Neuronal stem cell (in vitro differentiated cells): ENCODE results near the gene ANKRD60.

Experiments used
- DNase-seq: peaks from one replicate; pipeline ENCODE4 v3.0.0-alpha.2; 2013; ENCODE audit warnings: low spot score
- H2AFZ ChIP-seq: one replicate; pipeline ENCODE4 v1.6.1; 2013; ENCODE audit warnings: mild to moderate bottlenecking, low read length, inconsistent platforms
- H2AK5ac ChIP-seq: 2 replicates; pipeline ENCODE4 v1.6.1; 2013; ENCODE audit warnings: low read depth, mild to moderate bottlenecking, inconsistent platforms, low read length, moderate library complexity, mixed read lengths
- H2BK120ac ChIP-seq: 2 replicates; pipeline ENCODE4 v1.6.1; 2013; ENCODE audit warnings: low read depth, mild to moderate bottlenecking, inconsistent platforms, low read length, moderate library complexity, mixed read lengths
- H2BK12ac ChIP-seq: one replicate; pipeline ENCODE4 v1.6.1; 2013; ENCODE audit warnings: low read length, inconsistent platforms
- H2BK15ac ChIP-seq: 2 replicates; pipeline ENCODE4 v1.6.1; 2013; ENCODE audit warnings: mild to moderate bottlenecking, low read length, inconsistent platforms, mixed read lengths
- H2BK5ac ChIP-seq: one replicate; pipeline ENCODE4 v1.6.1; 2013; ENCODE audit warnings: inconsistent platforms, mild to moderate bottlenecking, low read length, moderate library complexity
- H3K14ac ChIP-seq: one replicate; pipeline ENCODE4 v1.6.1; 2013; ENCODE audit warnings: low read length, inconsistent platforms
- H3K18ac ChIP-seq: 2 replicates; pipeline ENCODE4 v1.6.1; 2013; ENCODE audit warnings: low read length, inconsistent platforms
- H3K23ac ChIP-seq: 2 replicates; pipeline ENCODE4 v1.6.1; 2013; ENCODE audit warnings: low read depth, mild to moderate bottlenecking, mixed read lengths, low read length, inconsistent platforms; ENCODE audit not compliant: poor library complexity
- H3K27ac ChIP-seq: replicated peaks from 3 replicates; pipeline ENCODE4 v1.5.1; 2013; ENCODE audit warnings: low read length, inconsistent platforms
- H3K27me3 ChIP-seq, 3 experiments: 2 replicates each; pipeline ENCODE4 v1.6.1; 2013; ENCODE audit warnings: low read length in 3 of 3, mild to moderate bottlenecking in 2 of 3, inconsistent platforms in 1 of 3, low read depth in 1 of 3, mixed read lengths in 1 of 3, moderate library complexity in 1 of 3; ENCODE audit not compliant: control insufficient read depth in 3 of 3, insufficient read depth in 3 of 3
- H3K36me3 ChIP-seq, 2 donors: replicated peaks in 1 of 2; 2 replicates each; pipeline ENCODE4 v1.6.1; 2013; ENCODE audit warnings: low read length in 2 of 2; ENCODE audit not compliant: control insufficient read depth in 2 of 2, insufficient read depth in 2 of 2
- H3K4ac ChIP-seq: 2 replicates; pipeline ENCODE4 v1.6.1; 2013; ENCODE audit warnings: inconsistent platforms, mild to moderate bottlenecking, low read length, moderate library complexity
- H3K4me1 ChIP-seq, 2 donors: 1 replicate in 1 of 2; 2 replicates in 1 of 2; pipeline ENCODE4 v1.6.1; 2013; ENCODE audit warnings: low read length in 2 of 2, low read depth in 1 of 2; ENCODE audit not compliant: control insufficient read depth in 2 of 2, insufficient read depth in 1 of 2
- H3K4me2 ChIP-seq: one replicate; pipeline ENCODE4 v1.6.1; 2013; ENCODE audit warnings: mild to moderate bottlenecking, low read length, inconsistent platforms; ENCODE audit not compliant: insufficient read depth, poor library complexity, severe bottlenecking
- H3K4me3 ChIP-seq, 2 donors: 2 replicates each; pipeline ENCODE4 v1.5.1; 2013; ENCODE audit warnings: low read length in 2 of 2, mild to moderate bottlenecking in 2 of 2, inconsistent platforms in 1 of 2, moderate library complexity in 1 of 2
- H3K79me1 ChIP-seq: one replicate; pipeline ENCODE4 v1.6.1; 2013; ENCODE audit warnings: low read depth, mild to moderate bottlenecking, inconsistent platforms, low read length, moderate library complexity
- H3K9ac ChIP-seq: one replicate; pipeline ENCODE4 v1.6.1; 2013; ENCODE audit warnings: mild to moderate bottlenecking, low read depth, low read length, inconsistent platforms; ENCODE audit not compliant: poor library complexity
- H3K9me3 ChIP-seq, 2 donors: replicated peaks in 1 of 2; 2 replicates each; pipeline versions ENCODE3 to v1.6.1; 2013; ENCODE audit warnings: low read length in 2 of 2, mild to moderate bottlenecking in 2 of 2, inconsistent platforms in 1 of 2, low read depth in 1 of 2, mixed read lengths in 1 of 2, moderate library complexity in 1 of 2; ENCODE audit not compliant: control insufficient read depth in 2 of 2, insufficient read depth in 1 of 2
- H4K8ac ChIP-seq: one replicate; pipeline ENCODE4 v1.6.1; 2013; ENCODE audit warnings: low read depth, mild to moderate bottlenecking, inconsistent platforms, low read length, moderate library complexity
- H4K91ac ChIP-seq: one replicate; pipeline ENCODE4 v1.6.1; 2013; ENCODE audit warnings: low read length, low read depth, mild to moderate bottlenecking, inconsistent platforms; ENCODE audit not compliant: poor library complexity
- WGBS, 2 donors: extraction: QIAGEN DNeasy Blood & Tissue Kit; methylation state at CpG; one replicate each; pipeline ENCODE4 v1.1.7; 2013; ENCODE audit warnings: missing lambda C conversion rate in 2 of 2, mixed read lengths in 1 of 2; ENCODE audit not compliant: insufficient read length in 2 of 2, insufficient replicate concordance in 1 of 2; ENCODE audit errors: extremely low coverage in 2 of 2; 5-methylcytosine and 5-hydroxymethylcytosine counted together

Gene ANKRD60

DNA sequence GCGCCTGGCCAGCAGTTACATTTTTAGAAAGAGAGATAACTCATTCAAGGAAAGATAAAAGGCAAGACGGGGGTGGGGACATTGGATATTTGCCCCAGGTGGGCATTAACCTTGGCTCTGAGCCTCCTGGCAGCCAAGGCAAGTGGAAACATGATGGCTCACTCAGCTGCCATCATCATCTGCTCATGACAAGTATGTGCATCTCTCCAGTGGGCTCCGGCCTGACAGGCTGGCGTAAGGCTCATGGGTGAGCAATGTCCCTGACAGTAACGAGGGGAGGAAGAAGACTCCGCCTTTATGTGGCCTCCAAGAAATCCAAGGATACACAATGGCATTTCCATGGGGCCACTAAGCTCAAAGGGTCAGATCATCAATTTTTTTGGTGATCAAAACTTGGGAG lies 13.3 kb downstream of the ANKRD60 start:
- H2BK120ac ChIP-seq, result no peak overlapping the region
- no peak overlapping the region for H3K14ac ChIP-seq
- no peak overlapping the region for H2AFZ ChIP-seq
- H3K4ac ChIP-seq, result no peak overlapping the region
- H2AK5ac ChIP-seq, result no peak overlapping the region
- no CpG with 5 or more reads among the region's 6 CpGs for WGBS, 2 donors
- H2BK5ac ChIP-seq, result no peak overlapping the region
- H3K27me3 ChIP-seq, result peaks cover 0 to 10% (median 0%) of the 10 kb centered on the region in 3 experiments
- H3K4me1 ChIP-seq, result peaks cover 0 to 9% of the 10 kb centered on the region in 2 donors
- no peak overlapping the region for H3K27ac ChIP-seq
- H3K18ac ChIP-seq, result no peak overlapping the region
- H3K36me3 ChIP-seq, result no peaks in the 10 kb centered on the region
- H3K4me2 ChIP-seq, result no peak overlapping the region
- H4K8ac ChIP-seq, result no peak overlapping the region
- H2BK12ac ChIP-seq, result no peak overlapping the region
- H4K91ac ChIP-seq, result no peak overlapping the region
- H3K9ac ChIP-seq, result no peak overlapping the region
- peaks cover 0 to 7% of the 10 kb centered on the region in 2 donors for H3K9me3 ChIP-seq
- no peak overlapping the region for H3K23ac ChIP-seq
- H2BK15ac ChIP-seq, result no peak overlapping the region
- no peak overlapping the region for H3K4me3 ChIP-seq
- DNase-seq, result no peak
- no peaks in the 10 kb centered on the region for H3K79me1 ChIP-seq

- Histone ChIP-seq H4K8ac (no peak overlapping the region), H2BK5ac (no peak overlapping the region), H2BK12ac (no peak overlapping the region), H3K27me3 (peaks cover 0 to 10% (median 0%) of the 10 kb centered on the region in 3 experiments), H3K23ac (no peak overlapping the region), H3K9me3 (peaks cover 0 to 6% of the 10 kb centered on the region in 2 donors), H3K36me3 (no peaks in the 10 kb centered on the region), H2BK120ac (no peak overlapping the region), H3K4ac (no peak overlapping the region), H3K14ac (no peak overlapping the region), H2AK5ac (no peak overlapping the region), H3K27ac (no peak overlapping the region), H4K91ac (no peak overlapping the region), H3K4me1 (peaks cover 0 to 10% of the 10 kb centered on the region in 2 donors), H3K4me3 (no peak overlapping the region), H3K9ac (no peak overlapping the region), H2AFZ (no peak overlapping the region), H2BK15ac (no peak overlapping the region), H3K4me2 (no peak overlapping the region), H3K79me1 (no peaks in the 10 kb centered on the region), H3K18ac (peak overlapping the region; percentile 45)
- no peak for DNase-seq
- no CpG with 5 or more reads among the region's 8 CpGs for WGBS, 2 donors
These were observed 14.1 kb downstream of the ANKRD60 start for GRCh38 chr20:58214310-58214709.

- no peak overlapping the region for H2AK5ac ChIP-seq
- peaks cover 0 to 10% of the 10 kb centered on the region in 2 donors for H3K4me1 ChIP-seq
- DNase-seq, result no peak
- H3K9ac ChIP-seq, result no peak overlapping the region
- no peak overlapping the region for H2BK120ac ChIP-seq
- no peak overlapping the region for H3K4me3 ChIP-seq
- no peak overlapping the region for H4K8ac ChIP-seq
- no peak overlapping the region for H3K14ac ChIP-seq
- no peak overlapping the region for H3K18ac ChIP-seq
- no peak overlapping the region for H2BK12ac ChIP-seq
- H2BK5ac ChIP-seq, result no peak overlapping the region
- no peak overlapping the region for H3K23ac ChIP-seq
- no CpG with 5 or more reads among the region's 5 CpGs for WGBS, 2 donors
- peaks cover 0 to 3% of the 10 kb centered on the region in 2 donors for H3K9me3 ChIP-seq
- no peak overlapping the region for H2AFZ ChIP-seq
- H4K91ac ChIP-seq, result no peak overlapping the region
- no peaks in the 10 kb centered on the region for H3K36me3 ChIP-seq
- H2BK15ac ChIP-seq, result no peak overlapping the region
- H3K79me1 ChIP-seq, result no peaks in the 10 kb centered on the region
- H3K4ac ChIP-seq, result no peak overlapping the region
- H3K27me3 ChIP-seq, result peaks cover 0 to 12% (median 0%) of the 10 kb centered on the region in 3 experiments
- H3K27ac ChIP-seq, result no peak overlapping the region
- no peak overlapping the region for H3K4me2 ChIP-seq
These were observed 14.7 kb downstream of the ANKRD60 start for GRCh38 chr20:58213716-58214115.

DNA sequence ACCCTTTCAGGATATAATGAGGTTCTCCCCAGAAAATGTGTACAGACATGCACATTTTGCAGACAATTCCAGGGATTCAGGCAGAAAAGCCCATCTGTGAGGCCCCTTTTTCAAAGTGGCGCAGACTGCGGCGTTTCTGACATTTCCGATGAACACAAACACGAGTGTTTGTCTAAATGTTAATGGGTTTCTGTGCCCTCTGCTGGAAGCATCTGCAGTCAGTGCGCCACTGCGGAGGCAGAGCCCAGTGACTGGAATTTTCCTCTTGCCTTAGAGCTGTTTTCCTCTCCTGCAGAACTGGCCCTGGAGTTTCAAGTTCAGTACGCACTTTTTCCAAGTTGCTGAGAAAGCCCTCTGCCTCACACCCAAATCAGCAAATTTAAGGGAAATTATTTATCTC lies 15.3 kb downstream of the ANKRD60 start:
- H4K8ac ChIP-seq, result no peak overlapping the region
- no peak overlapping the region for H2AFZ ChIP-seq
- H3K4me2 ChIP-seq, result no peak overlapping the region
- no peak overlapping the region for H3K18ac ChIP-seq
- no peaks in the 10 kb centered on the region for H3K9me3 ChIP-seq
- H2BK12ac ChIP-seq, result no peak overlapping the region
- H3K4me1 ChIP-seq, result peaks cover 0 to 10% of the 10 kb centered on the region in 2 donors
- no peaks in the 10 kb centered on the region for H3K36me3 ChIP-seq
- H3K14ac ChIP-seq, result no peak overlapping the region
- no peak overlapping the region for H3K23ac ChIP-seq
- no peak overlapping the region for H4K91ac ChIP-seq
- H2AK5ac ChIP-seq, result no peak overlapping the region
- no peak overlapping the region for H2BK120ac ChIP-seq
- no peak for DNase-seq
- no peak overlapping the region for H3K4me3 ChIP-seq
- H2BK15ac ChIP-seq, result no peak overlapping the region
- no peaks in the 10 kb centered on the region for H3K79me1 ChIP-seq
- H3K4ac ChIP-seq, result no peak overlapping the region
- no CpG with 5 or more reads among the region's 8 CpGs for WGBS, 2 donors
- H3K27ac ChIP-seq, result no peak overlapping the region
- H2BK5ac ChIP-seq, result no peak overlapping the region
- H3K27me3 ChIP-seq, result peaks cover 0 to 12% (median 0%) of the 10 kb centered on the region in 3 experiments
- no peak overlapping the region for H3K9ac ChIP-seq
